Measurements from ENCODE around the gene TWF2.

The TWF2 gene

DNA sequence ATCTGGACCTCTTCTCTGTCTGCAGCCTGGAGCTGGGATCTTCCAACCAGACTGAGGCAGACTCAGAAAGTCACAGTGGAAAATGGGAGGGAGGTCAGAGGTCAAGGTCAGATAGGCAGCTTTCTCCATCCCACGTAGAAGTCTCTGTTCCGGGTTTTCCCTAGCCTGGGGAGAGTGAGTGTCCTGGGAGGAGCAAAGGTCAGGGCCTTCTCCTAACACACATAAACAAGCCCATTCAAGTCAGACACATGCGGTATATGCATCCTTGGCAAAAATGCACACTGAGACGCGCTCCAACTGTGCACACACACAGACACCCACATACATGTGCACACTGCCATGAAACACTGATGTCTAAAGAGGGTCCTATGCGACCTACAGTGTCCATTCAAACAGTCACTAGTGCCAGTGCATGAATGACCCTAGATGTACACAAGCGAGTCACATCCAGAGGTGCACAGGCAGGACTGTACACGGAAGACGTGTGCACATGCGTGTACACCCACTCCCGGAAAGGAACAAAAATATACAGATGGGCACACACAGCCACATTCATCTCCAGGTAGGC lies 681 bp downstream of the TWF2 start:
- no peak for DNase-seq (ENCODE audit: low read depth in 2 of 2, low spot score in 1 of 2)

DNA sequence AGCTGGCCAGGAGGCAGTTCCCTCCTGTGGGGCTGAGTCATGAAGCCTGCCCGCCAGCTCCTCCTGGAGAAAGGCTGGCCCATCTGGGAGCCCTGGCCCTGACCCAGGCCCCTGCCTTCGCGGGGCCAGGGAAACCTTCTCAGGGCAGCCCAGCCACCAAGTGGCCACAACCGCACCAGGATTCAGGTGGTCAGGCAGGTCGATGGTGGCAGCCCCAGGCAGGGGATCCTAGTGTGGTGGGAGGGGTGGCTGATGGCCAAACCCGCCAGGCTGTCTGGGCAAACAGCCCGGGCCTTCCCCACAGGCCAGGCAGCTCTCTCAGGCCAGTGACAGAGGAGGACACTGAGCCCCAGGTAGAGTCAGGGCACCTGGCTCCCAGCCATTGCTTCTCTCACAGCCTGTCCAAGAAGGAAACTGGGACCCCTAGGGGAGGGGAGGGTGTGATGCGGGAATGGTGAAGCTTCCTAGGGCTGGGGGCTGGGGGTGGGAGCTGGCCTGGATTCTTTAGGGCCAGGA lies 1.2 kb downstream of the TWF2 start:
- no peak for DNase-seq (ENCODE audit: low read depth in 2 of 2, low spot score in 1 of 2)

DNA sequence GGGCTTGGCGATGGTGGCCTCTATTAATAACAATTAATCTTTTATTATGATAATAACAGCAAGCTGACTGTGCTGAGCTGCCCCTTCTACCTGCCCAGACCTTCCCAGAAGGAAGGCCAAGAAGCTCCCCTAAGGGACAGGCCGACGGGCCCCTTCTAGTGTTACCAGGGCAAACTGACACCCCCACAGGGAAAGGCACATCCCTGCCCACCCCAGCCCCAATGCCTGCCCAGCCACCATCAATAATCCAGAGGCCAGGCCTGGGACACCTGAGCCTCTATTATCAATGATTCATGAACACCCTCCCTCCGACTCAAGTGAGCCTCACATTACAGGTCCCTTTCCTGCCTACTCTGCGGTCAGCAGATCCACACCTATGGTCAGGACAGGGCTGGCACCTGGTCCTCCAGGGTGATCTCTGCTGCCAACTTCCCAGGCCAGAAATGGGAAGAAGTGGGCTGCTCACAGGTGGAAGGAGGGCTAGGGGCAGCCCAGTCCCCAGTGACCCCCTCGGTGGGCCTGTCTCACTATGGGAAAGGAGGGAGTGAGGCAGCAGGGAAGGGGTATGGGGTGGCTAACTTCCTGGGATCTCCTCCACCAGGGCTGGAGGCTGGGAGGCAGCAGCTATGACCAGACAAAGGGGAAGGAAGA lies 1.8 kb downstream of the TWF2 start:
- no peak for DNase-seq (ENCODE audit: low read depth in 2 of 2, low spot score in 1 of 2)

DNA sequence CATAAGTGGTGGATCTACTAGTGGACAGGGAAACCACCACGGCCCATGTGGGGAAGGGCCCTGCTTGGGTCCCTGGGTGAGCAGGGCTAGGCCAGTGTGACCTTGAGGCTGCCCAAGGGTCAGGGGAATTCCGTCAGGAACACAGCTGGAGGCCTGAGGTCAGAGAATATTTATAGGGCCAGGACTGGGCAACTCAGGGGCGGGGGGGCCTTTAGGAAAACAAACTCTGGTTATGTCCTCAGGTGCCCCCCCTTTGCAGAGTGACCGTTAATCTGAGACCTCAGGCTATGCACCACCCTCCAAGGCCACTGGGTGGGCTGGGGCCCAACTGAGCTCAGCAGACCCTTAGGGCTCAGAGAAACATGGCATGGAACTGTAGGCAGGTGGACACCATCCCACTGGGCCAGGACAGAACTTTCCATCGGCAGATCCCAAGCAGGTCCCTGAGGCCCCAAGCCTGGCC lies 2.5 kb downstream of the TWF2 start:
- no peak for DNase-seq (ENCODE audit: low read depth in 2 of 2, low spot score in 1 of 2)

DNA sequence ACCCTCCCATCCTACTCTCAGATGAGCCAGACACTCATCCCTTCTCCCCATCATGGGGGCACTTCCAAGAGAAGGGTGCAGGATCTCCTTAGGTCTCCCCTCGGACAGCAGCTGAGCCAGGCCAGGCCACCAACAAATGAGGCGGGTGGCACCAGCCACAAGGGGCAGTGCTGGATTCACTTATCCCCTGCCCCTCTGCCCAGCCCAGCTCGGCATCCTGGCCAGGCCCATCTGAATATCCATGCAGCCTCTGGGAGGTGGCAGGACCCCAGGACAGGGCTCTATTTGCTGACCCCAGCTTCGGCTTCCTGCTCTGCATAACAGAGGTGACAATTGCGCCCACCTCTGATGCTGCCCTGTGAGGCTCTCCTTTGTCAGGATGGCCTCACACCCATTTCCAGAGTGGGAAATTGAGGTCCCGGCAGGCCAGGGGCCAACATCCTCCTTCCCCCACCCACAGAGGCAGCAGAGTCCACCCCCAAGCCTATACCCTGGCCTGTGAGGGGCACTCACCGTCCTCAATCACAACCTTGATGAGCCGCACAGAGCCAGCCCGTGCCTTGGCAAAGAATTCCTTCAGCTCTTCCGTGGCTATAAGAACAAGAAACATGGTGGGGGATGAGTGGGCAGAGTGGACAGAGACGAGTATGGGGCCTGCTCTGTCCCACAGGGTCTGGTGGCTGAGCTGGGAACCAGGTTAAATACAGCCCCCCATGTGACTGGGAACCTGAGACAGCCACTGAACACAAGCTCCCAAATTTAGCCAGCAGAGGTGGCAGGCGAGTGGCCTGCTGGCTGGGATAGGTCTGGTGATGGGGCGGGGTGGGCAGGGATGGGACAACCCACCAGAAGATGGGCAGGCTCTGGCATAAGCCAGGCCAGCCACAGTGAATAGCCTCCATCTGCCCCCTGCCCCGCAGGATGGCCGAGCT lies 4.2 kb downstream of the TWF2 start:
- DNase-seq (ENCODE audit: low read depth in 2 of 2, low spot score in 1 of 2), result no peak

DNA sequence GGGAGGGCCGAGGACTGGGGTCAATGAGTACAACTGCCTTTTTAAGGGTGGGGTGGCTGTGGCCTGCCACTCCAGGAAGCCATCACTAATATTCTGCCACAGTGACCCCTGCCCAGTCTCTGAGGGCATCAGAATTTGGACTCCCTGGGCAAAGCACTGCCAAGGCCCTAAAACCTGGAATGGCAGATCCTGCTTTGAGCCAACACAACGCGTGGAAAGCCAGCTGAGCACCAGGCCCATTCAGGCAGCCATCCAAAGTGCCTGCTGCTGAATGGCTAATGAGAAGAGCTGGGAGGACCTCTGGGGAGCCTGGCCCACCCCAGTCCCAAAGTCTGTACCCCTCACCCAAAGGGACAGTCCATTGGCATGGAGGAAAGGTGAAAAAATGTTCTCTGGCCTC lies 5.0 kb downstream of the TWF2 start:
- no peak for DNase-seq (ENCODE audit: low read depth in 2 of 2, low spot score in 1 of 2)

DNA sequence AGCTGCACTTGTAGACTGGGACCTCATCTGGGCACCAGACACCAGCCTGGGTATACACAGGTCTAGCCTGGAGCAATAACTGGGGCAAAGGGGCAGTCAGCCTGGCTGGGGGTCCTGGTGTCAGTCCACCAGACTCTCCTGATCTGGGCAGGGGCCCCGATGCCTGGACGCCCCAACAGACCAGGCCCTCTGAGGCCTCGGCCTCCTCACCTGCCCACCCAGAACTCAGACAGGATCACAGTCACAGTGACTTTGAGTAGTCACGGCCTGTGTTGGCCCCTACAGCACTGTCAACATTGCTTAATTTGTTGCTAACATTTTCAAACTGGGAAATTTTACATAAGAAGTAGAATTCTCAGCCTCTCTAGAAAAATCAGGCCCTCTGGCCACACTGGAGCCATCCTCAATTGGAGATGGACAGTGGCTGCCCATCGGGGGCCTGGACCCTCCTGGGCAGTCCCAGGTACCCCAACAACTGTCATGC lies 5.8 kb downstream of the TWF2 start:
- DNase-seq (ENCODE audit: low read depth in 2 of 2, low spot score in 1 of 2), result no peak

DNA sequence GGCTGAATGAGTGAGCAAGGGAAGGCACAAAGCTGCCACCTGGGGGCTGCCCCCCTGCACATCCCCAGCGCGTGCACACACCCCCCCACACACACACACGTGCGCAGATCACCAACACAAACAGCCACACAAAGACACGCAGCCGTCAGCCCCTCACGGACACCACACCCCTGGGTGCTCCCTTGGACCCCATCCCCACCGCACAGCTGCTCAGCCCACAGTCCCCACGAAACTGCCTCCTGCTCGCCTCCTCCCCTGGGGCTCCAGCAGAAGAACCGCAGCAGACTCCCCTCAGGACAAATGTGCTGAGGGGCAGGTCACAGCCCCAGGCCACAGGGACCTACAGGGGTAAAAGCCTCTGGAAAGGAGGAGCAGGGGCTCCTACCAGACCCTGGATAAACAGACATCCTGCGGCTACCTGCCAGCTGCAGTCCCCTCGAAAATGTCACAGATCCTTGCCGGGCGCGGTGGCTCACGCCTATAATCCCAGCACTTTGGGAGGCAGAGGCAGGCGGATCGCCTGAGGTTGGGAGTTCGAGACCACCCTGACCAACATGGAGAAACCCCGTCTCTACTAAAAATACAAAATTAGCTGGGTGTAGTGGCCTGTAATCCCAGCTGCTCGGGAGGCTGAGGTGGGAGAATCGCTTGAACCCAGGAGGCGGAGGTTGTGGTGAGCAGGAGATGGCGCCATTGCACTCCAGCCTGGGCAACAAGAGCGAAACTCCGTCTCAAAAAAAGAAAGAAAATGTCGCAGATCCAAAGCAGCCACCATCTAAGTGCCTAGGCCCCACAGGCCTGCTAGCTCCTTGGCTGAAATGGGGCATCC lies 6.5 kb downstream of the TWF2 start:
- no peak for DNase-seq (ENCODE audit: low read depth in 2 of 2, low spot score in 1 of 2)

DNA sequence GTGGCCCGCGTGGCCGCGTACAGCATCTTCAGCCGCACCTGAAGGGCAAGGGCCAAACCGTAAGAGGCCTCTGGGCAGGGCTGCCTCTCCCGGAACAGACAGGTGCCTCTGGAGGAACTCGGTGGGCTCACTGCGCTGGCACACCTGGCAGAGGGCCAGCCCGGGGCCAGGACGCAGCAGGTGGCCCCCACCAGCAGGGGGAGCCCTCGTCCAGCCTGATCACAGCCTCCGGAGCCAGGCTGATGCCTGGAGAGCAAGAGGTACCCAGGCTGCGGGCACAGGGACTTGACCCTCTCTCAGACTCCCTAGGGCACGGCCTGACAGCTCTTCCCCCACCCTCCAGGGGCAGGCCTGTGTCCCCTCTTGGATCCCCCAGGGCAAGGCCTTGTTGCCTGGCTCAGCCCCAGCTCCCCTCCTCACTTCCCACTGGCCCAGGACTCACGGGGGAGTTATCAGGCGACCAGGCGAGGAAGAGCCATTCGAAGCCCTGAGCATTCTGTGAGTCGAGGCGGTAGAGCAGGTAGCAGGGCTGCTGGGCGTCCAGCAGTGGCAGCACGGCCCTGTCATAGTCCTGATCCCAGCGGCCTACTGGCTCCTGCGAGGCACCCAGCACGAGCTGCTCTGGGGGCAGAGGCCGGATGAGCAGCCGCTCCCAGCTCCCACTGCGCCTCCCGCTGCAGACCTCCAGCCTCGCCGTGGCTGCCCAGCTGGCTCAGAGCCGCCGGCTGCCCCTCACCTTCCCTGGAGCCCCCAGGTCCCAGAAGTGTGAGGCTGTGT lies 7.3 kb downstream of the TWF2 start:
- DNase-seq (ENCODE audit: low read depth in 2 of 2, low spot score in 1 of 2), result peak; percentile 71 to 86

DNA sequence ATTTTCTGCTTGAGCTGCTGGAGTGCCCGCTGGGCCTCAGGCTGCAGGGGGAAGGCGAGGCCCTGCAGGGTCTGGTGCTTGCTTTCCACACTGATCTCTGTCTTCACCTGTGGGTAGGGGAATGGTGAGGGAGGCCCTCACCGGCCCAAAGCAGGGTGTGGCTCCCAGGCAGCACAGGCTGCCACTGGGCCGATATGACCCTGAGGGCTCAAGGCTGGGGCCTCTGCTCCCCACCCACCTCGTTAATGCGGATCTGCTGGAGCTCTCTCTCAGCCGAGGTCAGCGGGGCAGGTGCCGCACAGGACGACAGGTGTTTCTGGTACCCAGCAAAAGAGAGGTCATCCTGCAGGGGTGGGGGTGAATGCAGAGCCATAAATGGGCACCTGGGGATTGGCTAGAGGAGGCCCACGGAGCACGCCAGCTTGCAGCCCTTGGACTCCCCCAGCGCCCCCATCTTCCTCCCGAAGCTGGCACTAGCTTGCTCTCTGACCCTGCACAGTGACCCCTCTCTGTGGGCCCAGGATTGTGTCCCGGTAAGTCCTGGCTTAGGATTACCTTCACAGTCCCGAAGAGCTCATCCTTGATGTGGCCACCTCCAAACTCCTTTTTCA lies 8.0 kb downstream of the TWF2 start:
- no peak for DNase-seq (ENCODE audit: low read depth in 2 of 2, low spot score in 1 of 2)

DNA sequence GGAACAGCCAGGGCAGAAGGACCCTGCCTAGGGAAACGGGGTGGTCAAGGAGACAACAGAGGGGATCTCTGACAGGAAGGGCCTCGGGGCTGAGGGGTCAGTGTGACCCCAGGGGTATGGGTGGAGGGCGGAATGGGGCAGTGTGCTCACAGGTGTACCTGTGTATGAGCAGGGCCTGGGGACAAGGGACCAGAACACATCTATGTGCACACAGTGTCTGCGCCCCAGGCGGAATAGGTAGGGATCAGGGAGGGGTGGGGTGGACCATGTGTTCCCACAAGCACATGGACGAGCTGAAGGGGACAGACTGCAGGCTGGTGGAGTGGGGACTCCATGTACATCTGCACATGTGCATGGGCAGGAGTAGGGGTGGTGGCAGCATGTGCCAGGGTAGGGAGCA lies 8.5 kb downstream of the TWF2 start:
- DNase-seq (ENCODE audit: low read depth in 2 of 2, low spot score in 1 of 2), result no peak

DNA sequence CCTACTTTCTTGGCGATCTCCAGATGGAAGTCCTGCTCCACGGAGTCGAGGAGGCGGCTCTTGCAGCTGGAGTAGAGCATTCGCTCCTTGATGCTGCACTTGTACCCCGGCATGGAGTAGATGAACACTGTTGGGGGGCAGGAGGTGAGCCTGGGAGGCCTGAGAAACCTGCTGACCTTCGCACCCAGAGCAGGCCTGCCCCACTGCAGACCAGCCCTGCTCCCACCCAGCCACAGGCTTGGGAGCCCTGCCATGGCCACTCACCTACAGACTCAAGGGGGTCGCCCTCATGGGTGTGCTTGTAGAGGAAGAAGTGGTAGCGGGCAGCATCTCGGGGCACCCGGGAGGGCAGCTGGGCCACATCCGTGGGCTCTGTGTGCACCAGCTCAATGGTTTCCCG lies 9.3 kb downstream of the TWF2 start:
- no peak for DNase-seq (ENCODE audit: low read depth in 2 of 2, low spot score in 1 of 2)

DNA sequence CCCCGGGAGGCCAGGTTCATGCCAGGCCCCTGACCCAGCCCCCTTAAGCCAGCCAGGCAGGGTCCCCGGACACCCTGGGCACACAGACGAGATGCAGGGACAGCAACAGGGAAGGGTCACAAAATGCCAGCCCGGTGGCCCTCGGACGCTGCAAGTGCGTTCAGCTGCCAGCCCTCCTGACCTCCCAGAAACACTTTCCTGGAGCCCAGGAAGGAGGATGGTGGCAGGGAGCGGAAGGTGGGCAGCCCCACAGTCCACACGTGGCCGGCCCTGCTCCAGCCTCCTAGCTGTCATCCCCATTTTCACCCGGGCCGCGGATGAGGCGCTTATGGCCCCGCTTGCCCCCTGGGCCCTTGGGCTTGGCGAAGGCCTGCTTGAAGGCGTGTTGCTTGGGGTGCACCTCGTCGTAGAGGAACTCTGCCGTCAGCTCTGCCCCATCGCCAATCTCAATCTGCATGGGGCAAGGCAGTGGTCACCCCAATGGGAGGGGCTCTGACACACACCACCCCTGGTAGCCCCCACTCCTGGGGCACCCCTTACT lies 10.1 kb downstream of the TWF2 start:
- no peak for DNase-seq (ENCODE audit: low read depth in 2 of 2, low spot score in 1 of 2)

DNA sequence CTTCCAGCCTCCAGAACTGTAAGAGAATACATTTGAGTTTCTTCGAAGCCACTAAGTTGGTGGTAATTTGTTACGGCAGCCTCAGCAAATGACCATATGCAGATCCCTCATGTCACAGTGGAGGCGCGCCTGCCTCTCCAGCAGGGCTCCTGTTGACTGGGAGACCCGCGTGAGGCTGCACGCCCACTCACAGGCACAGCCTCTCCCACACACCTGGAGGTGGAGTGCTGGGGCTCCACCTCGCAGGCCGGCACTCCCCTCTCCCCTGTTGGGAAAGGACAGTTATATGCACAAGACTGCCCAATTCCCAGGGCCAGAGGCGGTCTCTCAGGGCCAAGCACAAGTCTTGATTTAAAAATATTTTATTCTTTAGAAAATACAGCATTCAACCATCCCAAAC lies 10.7 kb downstream of the TWF2 start:
- no peak for DNase-seq (ENCODE audit: low read depth in 2 of 2, low spot score in 1 of 2)

DNA sequence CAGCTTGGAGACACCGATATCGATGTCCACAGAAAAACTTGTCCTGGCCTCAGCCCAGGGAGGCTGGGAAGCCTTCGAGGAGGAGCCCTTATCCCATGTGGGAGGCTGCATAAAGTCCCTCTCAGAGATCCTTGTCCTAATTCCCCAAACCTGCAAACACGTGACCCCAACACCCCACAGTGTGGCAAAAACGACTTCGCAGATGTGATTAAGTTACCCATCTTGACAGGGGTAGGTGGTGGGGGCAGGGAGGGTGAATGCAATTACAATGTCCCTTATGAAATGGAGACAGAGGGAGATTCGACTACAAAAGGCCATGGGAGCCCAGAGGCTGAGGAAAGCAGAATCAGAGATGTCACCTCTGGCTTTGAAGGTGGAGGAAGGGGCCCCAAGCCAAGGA lies 11.2 kb downstream of the TWF2 start:
- no peak for DNase-seq (ENCODE audit: low read depth in 2 of 2, low spot score in 1 of 2)

DNA sequence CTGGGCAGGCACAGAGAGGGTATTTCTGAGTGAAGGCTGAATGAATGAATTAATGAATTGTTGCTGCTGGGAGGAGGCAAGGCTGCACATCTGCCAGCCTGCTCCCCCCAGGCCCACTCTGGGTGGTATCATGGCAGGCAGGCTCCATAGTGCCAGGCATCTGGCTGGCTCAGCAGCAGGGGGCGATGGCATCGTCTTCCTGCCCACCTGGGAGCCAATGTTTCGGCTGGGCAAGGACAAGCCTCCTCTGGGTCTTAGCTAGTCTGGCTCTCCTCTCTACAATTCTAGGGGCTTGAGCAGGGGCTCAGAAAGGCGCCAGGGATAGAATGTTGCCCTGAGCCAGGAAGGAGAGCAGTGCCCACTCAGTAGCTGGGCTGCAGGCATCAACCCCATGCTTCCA lies 11.8 kb downstream of the TWF2 start:
- no peak for DNase-seq (ENCODE audit: low read depth in 2 of 2, low spot score in 1 of 2)

DNA sequence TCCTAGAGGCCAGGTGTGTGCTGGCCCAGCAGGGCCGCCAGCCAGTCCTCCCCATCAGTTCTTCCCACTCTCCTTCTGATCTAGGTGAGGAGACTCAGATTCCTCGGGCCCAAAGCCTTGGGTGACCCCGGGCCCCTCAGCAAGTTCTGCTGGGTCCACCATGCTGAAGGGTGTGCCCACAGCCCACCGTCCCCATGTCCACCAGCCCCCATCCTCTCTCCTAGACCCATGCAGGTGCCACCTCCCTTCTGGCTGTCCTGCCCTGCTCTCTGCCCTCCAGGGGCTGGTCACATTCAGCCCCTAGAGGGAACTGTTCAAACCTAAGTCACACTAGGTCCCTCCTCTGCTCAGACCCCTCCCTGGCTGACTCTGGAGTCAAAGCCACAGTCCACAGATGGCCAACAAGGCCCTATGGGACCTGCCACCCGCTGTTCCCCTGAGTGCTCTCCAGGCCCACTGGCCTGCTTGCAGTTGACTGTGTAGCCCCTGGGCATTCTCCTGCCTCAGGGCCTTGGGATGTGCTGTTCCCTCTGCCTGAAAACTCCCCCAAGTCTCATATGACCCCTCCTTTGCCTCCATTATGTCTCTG lies 12.6 kb downstream of the TWF2 start:
- no peak for DNase-seq (ENCODE audit: low read depth in 2 of 2, low spot score in 1 of 2)

DNA sequence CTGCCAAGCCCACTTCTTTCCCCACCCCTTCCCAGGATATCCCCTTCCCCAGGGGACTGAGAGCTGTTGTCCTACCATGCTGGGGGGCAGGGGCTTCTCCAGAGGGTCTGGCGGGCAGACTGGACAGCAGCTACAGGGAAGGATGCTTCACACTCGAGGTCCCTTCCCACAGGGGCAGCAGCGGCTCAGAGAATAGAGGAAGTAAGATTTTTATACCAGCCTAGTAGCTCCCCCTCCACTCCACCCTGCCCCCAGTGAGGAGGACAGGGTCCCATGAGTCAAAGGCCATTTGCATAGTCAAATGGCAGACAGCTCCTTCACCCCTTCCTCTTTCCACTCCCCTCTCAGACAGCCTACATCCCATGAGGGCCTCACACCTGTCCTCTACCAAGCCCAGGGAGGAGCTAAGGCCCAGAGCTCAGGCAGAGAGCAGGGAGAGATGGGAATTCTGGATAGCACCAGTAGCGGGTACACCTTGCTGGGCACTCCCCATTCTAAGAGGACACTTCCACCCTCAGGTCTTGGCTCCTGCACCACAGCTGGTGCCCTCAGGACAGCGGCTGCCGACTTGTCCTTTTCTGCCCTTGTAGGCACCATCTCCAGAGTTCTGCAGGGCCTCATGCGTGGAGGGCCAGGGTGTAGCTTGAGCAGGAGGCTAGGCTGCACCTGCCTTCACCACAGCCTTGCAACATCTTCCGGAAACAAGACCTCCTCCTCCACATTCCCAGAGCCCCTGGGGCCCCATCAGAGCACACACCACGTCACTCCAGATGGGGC lies 13.3 kb downstream of the TWF2 start, which contains the start of gene TLR9:
TLR9 (minus strand) TSS at position 194 of the 777 bp plus-strand sequence; CDS start at position 78, 116 bp downstream.
- no peak for DNase-seq (ENCODE audit: low read depth in 2 of 2, low spot score in 1 of 2)

Measured in stimulated activated CD8-positive, alpha-beta memory T cell treated with anti-CD3 and anti-CD28 coated beads, Interleukin-4, amount 100 ng/mL, for 4 hours (primary cell).